Measurements from ENCODE around the gene MAEL.
A peak's percentile ranks its signal among the peaks of the same experiment; 100 is the strongest.
"Not testable (repeated sequence)": the region's sequence is repeated elsewhere in the genome, so short reads cannot be mapped to it uniquely, and the experiment has no call there.

MAEL gene

GRCh38 chr1:166974647-166975345, 14.3 kb upstream of the MAEL start:
- in situ Hi-C loops (cut with HindIII; ENCODE audit: low pct_ligation_motif_present, low pct_unique_long_range_greater_than_20kb, low sequenced_read_pairs) = no loop called here
- peak; percentile 21 for DNase-seq

GRCh38 chr1:166975361-166976129, 13.5 kb upstream of the MAEL start, which contains the start of gene ILDR2:
ILDR2 (minus strand) TSS chr1:166975540; CDS start chr1:166975268, 272 bp downstream.
- DNase-seq = peak; percentile 68
- in situ Hi-C loops (cut with HindIII; ENCODE audit: low pct_ligation_motif_present, low pct_unique_long_range_greater_than_20kb, low sequenced_read_pairs) = no loop called here

- no peak for DNase-seq
- in situ Hi-C loops (cut with HindIII; ENCODE audit: low pct_ligation_motif_present, low pct_unique_long_range_greater_than_20kb, low sequenced_read_pairs) = no loop called here
Measured at GRCh38 chr1:166977951-166978350, 11.1 kb upstream of the MAEL start.

- in situ Hi-C loops (cut with HindIII; ENCODE audit: low pct_ligation_motif_present, low pct_unique_long_range_greater_than_20kb, low sequenced_read_pairs) = no loop called here
- no peak for DNase-seq
Measured at GRCh38 chr1:166978821-166979220, 10.3 kb upstream of the MAEL start.

GRCh38 chr1:166980383-166980782, 8.7 kb upstream of the MAEL start:
- in situ Hi-C loops (cut with HindIII; ENCODE audit: low pct_ligation_motif_present, low pct_unique_long_range_greater_than_20kb, low sequenced_read_pairs) = no loop called here
- no peak for DNase-seq

GRCh38 chr1:166980818-166981217, 8.3 kb upstream of the MAEL start:
- in situ Hi-C loops (cut with HindIII; ENCODE audit: low pct_ligation_motif_present, low pct_unique_long_range_greater_than_20kb, low sequenced_read_pairs) = no loop called here
- DNase-seq = peak; percentile 40

GRCh38 chr1:166981589-166981988, 7.5 kb upstream of the MAEL start:
- in situ Hi-C loops (cut with HindIII; ENCODE audit: low pct_ligation_motif_present, low pct_unique_long_range_greater_than_20kb, low sequenced_read_pairs) = no loop called here

GRCh38 chr1:166999075-166999474, 10.0 kb downstream of the MAEL start:
- no peak for DNase-seq
- in situ Hi-C loops (cut with HindIII; ENCODE audit: low pct_ligation_motif_present, low pct_unique_long_range_greater_than_20kb, low sequenced_read_pairs) = no loop called here

More at GRCh38 chr1:166981589-166981988, 7.5 kb upstream of the MAEL start:
- DNase-seq = no peak

GRCh38 chr1:166999500-167000055, 10.5 kb downstream of the MAEL start:
- no peak for DNase-seq
- in situ Hi-C loops (cut with HindIII; ENCODE audit: low pct_ligation_motif_present, low pct_unique_long_range_greater_than_20kb, low sequenced_read_pairs) = no loop called here

GRCh38 chr1:167000546-167000945, 11.5 kb downstream of the MAEL start:
- in situ Hi-C loops (cut with HindIII; ENCODE audit: low pct_ligation_motif_present, low pct_unique_long_range_greater_than_20kb, low sequenced_read_pairs) = no loop called here
- DNase-seq = no peak

- no peak for DNase-seq
- in situ Hi-C loops (cut with HindIII; ENCODE audit: low pct_ligation_motif_present, low pct_unique_long_range_greater_than_20kb, low sequenced_read_pairs) = no loop called here
Measured at GRCh38 chr1:167002354-167002753, 13.3 kb downstream of the MAEL start.

GRCh38 chr1:167003711-167004110, 14.6 kb downstream of the MAEL start:
- peak; percentile 70 for DNase-seq
- in situ Hi-C loops (cut with HindIII; ENCODE audit: low pct_ligation_motif_present, low pct_unique_long_range_greater_than_20kb, low sequenced_read_pairs) = no loop called here

GRCh38 chr1:167011560-167012191, 22.6 kb downstream of the MAEL start:
- in situ Hi-C loops (cut with HindIII; ENCODE audit: low pct_ligation_motif_present, low pct_unique_long_range_greater_than_20kb, low sequenced_read_pairs) = no loop called here
- no peak for DNase-seq

GRCh38 chr1:167012570-167012969, 23.5 kb downstream of the MAEL start:
- in situ Hi-C loops (cut with HindIII; ENCODE audit: low pct_ligation_motif_present, low pct_unique_long_range_greater_than_20kb, low sequenced_read_pairs) = no loop called here
- no peak for DNase-seq

- no peak for DNase-seq
- in situ Hi-C loops (cut with HindIII; ENCODE audit: low pct_ligation_motif_present, low pct_unique_long_range_greater_than_20kb, low sequenced_read_pairs) = no loop called here
Measured at GRCh38 chr1:167013108-167013929, 24.2 kb downstream of the MAEL start.

GRCh38 chr1:167016100-167016750, 27.1 kb downstream of the MAEL start:
- in situ Hi-C loops (cut with HindIII; ENCODE audit: low pct_ligation_motif_present, low pct_unique_long_range_greater_than_20kb, low sequenced_read_pairs) = no loop called here
- DNase-seq = no peak

- in situ Hi-C loops (cut with HindIII; ENCODE audit: low pct_ligation_motif_present, low pct_unique_long_range_greater_than_20kb, low sequenced_read_pairs) = no loop called here
- DNase-seq = no peak
Measured at GRCh38 chr1:167022384-167022783, 33.3 kb downstream of the MAEL start.

GRCh38 chr1:167029553-167029952, 40.5 kb downstream of the MAEL start:
- in situ Hi-C loops (cut with HindIII; ENCODE audit: low pct_ligation_motif_present, low pct_unique_long_range_greater_than_20kb, low sequenced_read_pairs); DNase-seq: not testable (repeated sequence)
